Measurements from ENCODE around the gene SH2D2A. TPM values are rescaled to one million over a fixed set of nuclear protein-coding genes. Genes with fewer than 3 reads are reported as not detected.

SH2D2A gene
- total RNA-seq, 1 donor from 2014 or later = 1.8 TPM

DNA sequence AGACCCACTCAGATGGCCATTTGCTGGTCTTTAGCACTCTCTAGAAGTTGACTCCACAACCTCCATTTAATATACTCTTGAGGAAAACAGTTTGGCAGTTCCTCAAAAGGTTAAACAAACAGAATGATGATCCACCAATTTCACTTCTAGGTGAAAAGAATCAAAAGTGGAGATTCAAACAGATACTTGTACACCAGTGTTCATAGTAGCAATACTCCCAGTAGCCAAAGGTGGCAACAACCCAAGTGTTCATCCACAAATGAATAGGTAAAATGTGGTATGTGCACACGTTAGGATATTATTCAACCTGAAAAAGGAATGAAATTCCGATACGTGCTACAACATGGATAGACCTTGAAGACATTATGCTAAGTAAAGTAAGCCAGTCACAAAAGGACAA lies 43.0 kb downstream of the SH2D2A start:
- no peak overlapping the region for H3K4me3 ChIP-seq (ENCODE audit: low read depth, low read length)
- H3K27me3 ChIP-seq (ENCODE audit: control insufficient read depth, insufficient read depth, low read length) = no peaks in the 10 kb centered on the region
- H3K36me3 ChIP-seq (ENCODE audit: control insufficient read depth, insufficient read depth, low read length) = peaks cover 6% of the 10 kb centered on the region
- TF ChIP-seq, protein P1, sequence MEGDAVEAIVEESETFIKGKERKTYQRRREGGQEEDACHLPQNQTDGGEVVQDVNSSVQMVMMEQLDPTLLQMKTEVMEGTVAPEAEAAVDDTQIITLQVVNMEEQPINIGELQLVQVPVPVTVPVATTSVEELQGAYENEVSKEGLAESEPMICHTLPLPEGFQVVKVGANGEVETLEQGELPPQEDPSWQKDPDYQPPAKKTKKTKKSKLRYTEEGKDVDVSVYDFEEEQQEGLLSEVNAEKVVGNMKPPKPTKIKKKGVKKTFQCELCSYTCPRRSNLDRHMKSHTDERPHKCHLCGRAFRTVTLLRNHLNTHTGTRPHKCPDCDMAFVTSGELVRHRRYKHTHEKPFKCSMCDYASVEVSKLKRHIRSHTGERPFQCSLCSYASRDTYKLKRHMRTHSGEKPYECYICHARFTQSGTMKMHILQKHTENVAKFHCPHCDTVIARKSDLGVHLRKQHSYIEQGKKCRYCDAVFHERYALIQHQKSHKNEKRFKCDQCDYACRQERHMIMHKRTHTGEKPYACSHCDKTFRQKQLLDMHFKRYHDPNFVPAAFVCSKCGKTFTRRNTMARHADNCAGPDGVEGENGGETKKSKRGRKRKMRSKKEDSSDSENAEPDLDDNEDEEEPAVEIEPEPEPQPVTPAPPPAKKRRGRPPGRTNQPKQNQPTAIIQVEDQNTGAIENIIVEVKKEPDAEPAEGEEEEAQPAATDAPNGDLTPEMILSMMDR (IDR thresholded peaks at IDR 0.05; ENCODE audit: insufficient read depth, low read length, severe bottlenecking) = no peak
- DNase-seq (ENCODE audit: low read depth) = no peak
- no peak for FAIRE-seq

DNA sequence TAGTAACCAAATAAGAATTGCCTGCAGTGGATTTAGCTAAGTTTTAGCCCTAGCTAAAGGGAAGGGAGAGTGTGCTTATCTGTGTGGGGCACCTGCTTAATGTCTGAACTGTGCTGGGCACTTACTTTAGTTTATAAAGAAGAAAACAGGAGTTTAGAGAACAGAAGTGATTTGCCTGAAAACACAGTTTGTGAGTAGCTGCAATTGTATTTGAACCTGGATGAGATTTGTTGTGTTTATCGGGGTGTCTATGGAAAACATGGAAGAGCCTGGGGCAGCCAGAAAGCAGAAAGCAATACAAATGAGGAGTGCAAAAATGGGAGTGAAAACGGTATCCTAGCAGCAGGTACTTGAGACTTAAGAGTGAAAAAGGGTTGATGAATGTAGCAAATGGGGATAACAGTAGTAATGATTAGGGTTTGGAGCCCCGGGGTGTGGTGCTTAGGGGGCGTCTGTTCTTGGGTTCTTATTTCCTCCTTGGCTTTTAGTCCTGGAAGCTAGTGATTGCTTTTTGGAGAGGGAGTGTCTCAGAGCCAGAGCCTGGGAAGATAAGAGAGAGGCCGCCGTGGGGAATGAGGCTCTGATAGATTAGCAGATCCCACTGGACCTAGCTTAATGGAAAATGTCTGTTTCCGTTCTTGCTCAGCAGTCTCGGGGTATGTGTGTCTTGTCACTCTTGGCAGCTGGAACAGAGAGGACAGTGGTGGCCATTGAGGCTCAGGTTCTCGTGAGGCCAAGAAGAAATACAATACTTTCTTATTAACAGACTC lies 43.7 kb downstream of the SH2D2A start:
- Histone ChIP-seq H3K4me3 (ENCODE audit: low read depth, low read length) (no peak overlapping the region), H3K36me3 (ENCODE audit: control insufficient read depth, insufficient read depth, low read length) (peaks cover 6% of the 10 kb centered on the region), H3K27me3 (ENCODE audit: control insufficient read depth, insufficient read depth, low read length) (no peaks in the 10 kb centered on the region)
- DNase-seq (ENCODE audit: low read depth) (no peak), FAIRE-seq (no peak)
- TF ChIP-seq, protein P1 (IDR thresholded peaks at IDR 0.05; ENCODE audit: insufficient read depth, low read length, severe bottlenecking) = no peak

DNA sequence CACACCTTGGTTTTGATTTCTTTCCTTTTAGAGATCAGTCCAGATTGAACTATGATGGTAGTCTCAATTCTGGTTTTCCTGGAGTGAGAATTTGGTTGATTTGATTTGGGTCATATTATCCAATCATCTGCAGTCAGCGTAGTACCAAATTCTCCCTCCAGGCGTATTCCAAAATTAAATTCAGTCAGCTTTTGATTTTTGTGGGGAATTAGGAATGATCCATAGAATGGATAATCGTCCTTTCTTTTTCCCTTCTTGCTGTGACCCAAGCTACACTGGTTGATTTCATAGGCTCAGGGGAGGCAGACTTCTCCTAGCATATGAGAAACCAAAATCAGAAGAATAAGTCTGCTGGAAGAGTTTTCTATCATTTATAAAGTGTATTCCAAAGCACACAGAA lies 44.4 kb downstream of the SH2D2A start:
- H3K27me3 ChIP-seq (ENCODE audit: control insufficient read depth, insufficient read depth, low read length) = no peaks in the 10 kb centered on the region
- FAIRE-seq = no peak
- H3K36me3 ChIP-seq (ENCODE audit: control insufficient read depth, insufficient read depth, low read length) = peaks cover 6% of the 10 kb centered on the region
- no peak for DNase-seq (ENCODE audit: low read depth)
- H3K4me3 ChIP-seq (ENCODE audit: low read depth, low read length) = no peak overlapping the region
- TF ChIP-seq, protein P1 (IDR thresholded peaks at IDR 0.05; ENCODE audit: insufficient read depth, low read length, severe bottlenecking) = no peak

DNA sequence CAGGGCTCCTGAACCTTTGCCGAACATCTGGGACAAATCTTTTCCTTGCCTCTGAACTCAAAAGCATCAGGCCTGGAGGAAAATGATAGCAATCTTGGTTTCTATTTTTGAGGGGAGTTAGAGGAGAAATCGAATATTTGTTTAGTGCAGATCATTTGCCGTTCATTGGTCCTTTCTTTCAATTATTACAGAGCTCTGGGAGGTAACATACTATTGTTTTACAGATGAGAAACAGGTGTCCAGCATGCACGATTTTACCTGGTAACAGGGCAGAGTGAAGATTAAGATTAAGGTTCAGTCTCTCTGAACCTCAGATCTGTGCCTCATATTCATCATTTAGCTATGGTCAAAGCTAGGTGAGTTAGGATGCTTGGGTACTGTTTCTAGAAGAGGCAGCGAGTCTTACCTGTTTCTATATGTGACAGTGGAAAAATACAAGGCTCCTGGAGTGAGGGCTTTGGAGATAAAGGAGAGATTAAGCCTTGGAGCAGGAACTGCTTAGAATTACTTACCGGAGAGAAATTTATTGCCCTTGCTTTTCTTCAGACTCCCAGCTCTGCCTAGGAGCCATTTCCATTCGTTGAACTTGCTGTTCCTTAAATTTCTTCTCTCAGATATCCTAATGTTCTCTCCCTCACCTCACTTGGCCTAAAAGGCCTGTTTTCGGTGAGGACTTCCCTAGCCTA lies 47.9 kb downstream of the SH2D2A start:
- Histone ChIP-seq H3K4me3 (ENCODE audit: low read depth, low read length) (peak overlapping the region; percentile 95), H3K36me3 (ENCODE audit: control insufficient read depth, insufficient read depth, low read length) (peaks cover 6% of the 10 kb centered on the region), H3K27me3 (ENCODE audit: control insufficient read depth, insufficient read depth, low read length) (no peaks in the 10 kb centered on the region)
- TF ChIP-seq, protein P1 (IDR thresholded peaks at IDR 0.05; ENCODE audit: insufficient read depth, low read length, severe bottlenecking) = no peak
- FAIRE-seq (no peak), DNase-seq (ENCODE audit: low read depth) (no peak)

DNA sequence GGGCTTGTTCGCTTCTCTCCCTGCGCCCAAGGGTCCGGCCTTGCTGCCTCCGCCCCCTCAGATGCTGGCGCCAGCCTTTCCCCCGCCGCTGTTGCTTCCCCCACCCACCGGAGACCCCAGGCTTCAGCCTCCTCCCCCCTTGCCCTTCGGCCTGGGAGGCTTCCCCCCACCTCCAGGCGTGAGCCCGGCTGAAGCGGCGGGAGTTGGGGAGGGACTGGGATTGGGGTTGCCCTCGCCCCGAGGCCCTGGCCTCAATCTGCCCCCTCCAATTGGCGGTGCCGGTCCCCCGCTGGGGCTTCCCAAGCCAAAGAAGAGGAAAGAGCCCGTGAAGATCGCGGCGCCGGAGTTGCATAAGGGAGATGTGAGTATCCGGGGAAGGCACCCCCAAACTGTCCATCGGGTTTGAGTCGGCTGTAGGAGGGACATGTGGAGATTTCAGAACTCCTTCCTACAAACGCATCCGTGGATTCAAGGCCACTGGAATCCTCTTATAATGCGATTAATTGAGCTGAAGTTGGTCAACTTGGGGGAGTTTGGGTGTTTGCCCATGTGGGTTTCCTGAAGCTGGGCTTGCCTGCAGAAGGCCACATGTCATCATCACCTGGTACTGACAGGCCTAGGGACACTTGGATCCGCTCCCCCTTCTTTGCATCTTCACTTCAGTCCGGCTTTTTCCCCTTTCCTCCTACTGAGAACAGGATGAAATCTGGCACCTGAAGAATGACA lies 48.6 kb downstream of the SH2D2A start:
- Histone ChIP-seq H3K36me3 (ENCODE audit: control insufficient read depth, insufficient read depth, low read length) (peaks cover 4% of the 10 kb centered on the region), H3K27me3 (ENCODE audit: control insufficient read depth, insufficient read depth, low read length) (no peaks in the 10 kb centered on the region), H3K4me3 (ENCODE audit: low read depth, low read length) (peak overlapping the region; percentile 95)
- no peak for DNase-seq (ENCODE audit: low read depth)
- FAIRE-seq = no peak
- TF ChIP-seq, protein P1 (IDR thresholded peaks at IDR 0.05; ENCODE audit: insufficient read depth, low read length, severe bottlenecking) = no peak

Measured in bronchial epithelial cell (primary cell).